ENCODE data around the gene RGCC.

Gene RGCC

DNA sequence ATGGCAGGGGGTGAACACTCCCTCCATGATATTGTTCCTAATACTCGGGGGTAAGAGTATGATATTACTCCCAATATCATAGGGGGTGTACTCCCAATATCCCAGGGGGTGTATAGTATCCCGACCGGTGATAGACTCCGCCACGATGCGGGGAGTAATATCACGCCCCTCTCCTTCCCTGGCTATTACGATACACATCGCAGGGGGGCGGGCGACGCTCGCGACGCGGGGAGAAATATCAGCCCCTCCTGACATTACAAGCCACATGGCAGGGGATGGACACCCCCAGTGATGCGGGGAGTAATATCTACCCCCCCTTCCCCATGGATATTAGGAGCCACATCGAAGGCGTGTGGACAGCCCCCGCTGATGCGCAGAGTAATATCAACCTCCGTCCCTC lies 3.2 kb upstream of the RGCC start:
- DNase-seq = no peak

DNA sequence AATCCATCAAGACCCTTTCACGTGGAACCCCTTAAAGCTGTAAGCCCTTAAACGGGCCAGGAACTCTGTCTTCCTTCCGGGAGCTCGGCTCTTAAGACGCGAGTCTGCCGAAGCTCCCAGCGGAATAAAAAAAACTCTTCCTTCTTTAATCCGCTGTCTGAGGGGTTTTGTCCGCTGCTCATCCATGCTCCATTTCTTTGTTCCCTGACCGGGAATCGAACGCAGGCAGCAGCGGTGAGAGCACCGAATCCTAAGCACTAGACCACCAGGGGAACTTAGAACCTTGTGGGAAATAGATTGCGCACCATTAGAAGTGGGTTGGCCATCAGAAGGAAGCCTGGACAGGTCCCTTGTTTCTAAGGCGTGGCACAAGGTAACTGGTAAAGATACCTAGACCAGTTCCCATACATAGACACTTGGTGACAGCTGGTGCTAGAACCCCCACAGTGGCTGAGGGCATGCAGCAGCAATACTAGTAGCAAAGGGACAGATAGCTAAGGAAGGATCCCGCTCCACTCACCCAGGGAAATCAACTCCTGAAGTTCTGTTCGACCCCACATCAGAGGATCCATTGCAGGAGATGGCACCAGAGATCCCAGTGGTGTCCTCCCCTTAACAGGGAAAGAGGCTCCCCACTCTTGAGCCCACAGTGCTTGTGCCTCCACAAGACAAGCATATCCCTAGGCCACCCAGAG lies 1.5 kb upstream of the RGCC start:
- DNase-seq = no peak

DNA sequence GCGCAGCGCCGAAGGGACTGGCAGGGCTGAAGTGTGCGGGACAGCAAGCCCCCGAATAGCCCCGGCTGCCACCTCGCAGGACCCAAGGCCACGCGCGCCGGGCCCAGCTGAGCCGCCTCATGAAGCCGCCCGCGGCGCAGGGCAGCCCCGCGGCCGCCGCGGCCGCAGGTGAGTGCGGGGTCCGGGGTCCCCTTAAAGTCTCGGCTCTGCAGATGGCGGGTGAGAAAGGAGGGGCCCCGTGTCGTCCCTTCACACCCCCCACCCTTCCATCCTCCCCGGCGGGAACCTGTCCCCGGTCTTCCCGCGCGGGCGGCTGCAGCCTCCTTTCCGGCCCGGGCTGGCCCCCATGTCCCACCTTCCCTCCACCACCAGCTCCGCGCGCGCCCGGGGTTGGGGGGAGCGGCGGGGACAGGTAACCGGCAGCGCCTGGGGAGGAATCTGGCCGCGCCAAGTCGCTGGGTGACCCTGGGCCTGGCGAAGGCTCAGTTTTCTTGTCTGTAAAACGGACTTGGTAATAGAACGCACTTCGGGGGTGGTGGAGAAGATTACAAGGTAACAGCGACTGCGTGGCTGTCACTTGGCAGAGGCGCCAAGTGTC lies 338 bp downstream of the RGCC start:
- DNase-seq = peak; percentile 33

DNA sequence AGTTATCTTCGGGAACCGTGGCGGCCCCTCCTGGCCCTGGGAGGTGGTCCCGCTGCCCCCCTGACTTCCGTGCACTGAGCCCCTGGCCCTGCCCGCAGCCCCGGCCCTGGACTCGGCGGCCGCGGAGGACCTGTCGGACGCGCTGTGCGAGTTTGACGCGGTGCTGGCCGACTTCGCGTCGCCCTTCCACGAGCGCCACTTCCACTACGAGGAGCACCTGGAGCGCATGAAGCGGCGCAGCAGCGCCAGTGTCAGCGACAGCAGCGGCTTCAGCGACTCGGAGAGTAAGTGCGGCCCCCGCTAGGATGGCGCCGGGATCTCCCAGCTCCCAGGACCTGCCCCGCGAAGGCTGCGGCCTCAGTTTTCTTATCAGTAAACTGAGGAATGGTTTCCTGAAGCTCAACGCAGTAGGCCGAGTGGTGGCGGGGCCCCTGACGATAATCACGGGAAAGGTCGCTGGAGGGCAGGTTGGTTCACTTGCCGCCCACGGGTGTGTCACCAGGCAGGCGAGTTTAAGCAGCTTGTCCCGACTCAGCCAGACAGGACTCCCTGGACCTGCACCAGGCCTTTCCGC lies 924 bp downstream of the RGCC start:
- peak; percentile 22 for DNase-seq

DNA sequence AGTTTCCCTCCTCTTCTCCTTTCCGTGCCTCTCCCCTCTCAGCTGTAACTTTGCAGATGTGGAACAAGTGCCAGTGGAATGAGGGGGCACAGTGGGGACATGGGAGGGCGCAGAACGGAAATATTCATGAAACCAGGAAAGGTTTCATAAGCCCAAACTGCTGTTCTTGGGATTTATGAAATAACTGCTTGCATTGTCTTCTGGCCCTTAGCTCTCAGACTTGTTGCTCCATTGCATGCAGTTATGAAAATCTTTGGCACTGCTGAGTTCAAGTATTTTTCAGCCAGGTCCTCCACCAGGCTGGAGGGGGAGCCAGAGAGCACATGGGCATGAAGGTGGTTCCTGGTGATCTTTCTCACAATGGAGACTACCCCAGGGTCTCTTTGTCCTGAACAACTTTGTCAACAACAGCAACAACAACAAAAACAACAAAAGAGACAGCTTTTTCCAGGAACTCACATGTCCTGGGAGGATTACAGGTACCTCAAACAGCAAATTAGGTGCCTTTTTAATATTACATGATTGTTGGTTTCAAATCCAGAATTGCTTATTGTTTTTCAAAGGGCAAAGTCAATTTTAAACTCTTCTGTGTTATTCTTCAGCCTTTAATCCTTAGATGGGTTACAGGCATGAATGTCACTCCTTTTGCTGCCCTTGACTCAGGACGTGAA lies 1.5 kb downstream of the RGCC start:
- no peak for DNase-seq

DNA sequence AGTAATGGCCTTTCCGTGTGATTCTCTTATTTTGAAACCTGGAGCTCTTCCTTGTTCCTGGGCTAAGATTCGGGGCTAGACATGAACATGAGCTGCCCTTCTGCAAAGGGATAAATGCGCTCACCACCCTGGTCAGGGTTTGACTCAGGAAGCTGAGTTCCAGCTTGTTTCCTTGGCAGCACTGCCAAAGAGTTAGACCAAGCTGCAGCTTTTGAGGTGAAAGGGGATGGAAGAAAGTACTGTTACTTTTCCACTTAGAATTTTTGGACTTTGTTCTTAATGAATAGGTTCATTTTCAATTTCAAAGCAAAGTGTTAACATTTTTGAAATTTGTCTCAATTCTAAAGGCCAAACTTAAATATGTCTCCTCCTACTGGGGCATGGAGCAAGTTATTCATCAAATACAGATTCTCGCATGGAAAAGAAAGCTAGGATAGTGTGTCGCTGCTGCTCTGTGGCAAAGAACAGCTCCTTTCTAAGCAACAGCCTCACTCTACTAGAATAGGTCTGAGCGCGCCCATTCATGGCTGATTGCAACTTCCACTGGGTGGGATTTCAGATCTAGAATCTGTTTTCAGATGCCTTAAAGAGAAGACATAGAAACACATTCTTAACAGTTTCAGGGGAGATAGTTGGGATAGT lies 2.2 kb downstream of the RGCC start:
- DNase-seq = no peak

DNA sequence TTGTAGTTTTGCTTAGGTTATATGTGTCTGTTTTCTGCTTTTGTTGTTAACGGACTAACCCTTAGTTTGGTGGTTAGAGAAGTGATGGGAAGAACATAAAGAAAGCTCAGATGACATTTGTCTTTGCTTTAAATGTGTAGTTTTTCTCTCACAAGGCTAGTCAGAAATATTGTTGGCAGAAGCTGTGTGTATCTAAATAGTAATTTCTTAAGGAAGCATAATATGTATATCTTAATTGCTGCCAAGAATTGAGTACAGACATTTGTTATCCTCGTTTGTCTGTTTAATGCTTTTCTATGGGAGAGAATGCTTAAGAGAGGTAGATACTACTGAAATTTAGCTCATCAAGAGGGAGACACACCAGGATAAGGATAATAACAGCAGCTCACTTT lies 2.7 kb downstream of the RGCC start:
- no peak for DNase-seq

DNA sequence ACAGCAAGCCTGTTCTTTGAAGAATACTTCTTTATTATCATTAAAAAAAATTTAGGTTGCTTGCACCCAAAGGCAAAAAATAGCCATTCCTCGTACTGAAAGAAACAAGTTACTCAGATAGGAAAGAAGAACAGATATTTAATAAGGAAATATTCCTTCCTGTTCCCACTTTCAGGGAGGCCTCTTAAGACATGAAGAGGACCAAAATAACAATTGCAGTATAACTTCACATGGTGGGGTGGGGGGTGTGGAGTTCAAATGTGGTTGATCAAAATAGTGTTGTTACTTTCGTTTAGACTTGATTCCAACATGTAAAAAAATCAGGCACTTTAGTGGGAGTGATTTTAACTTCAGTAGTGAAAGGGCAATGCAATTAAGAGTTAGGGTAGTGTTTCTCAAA lies 3.6 kb downstream of the RGCC start:
- no peak for DNase-seq

DNA sequence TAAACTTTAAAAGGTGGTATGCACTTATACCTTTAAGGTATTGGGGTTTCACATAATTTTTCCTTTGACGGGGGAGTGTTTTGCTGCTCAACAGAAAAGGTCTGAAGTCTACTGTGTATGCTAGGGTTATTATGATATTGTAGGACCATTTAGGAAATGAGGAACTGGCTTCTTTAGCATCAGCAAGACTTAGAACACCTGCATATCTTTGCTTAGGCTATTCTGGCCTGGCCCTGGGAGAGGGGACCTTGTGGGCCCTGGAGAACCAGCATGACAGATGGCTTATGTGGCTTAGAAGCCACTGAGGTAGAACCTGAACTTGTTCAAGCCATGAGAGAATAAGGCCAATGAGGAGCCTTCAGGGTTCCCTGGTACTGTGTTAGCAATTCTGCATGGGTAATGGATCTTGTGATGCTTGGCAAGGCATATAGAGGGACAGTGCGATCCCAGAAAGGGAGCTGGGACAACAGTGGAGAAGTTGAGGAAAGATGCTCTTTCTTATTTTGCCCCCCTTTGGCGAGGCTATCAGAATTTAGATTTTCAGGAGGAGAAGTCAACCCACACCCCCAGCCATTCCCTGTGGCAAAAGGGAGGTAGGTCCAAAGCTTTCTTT lies 4.3 kb downstream of the RGCC start:
- DNase-seq = no peak

DNA sequence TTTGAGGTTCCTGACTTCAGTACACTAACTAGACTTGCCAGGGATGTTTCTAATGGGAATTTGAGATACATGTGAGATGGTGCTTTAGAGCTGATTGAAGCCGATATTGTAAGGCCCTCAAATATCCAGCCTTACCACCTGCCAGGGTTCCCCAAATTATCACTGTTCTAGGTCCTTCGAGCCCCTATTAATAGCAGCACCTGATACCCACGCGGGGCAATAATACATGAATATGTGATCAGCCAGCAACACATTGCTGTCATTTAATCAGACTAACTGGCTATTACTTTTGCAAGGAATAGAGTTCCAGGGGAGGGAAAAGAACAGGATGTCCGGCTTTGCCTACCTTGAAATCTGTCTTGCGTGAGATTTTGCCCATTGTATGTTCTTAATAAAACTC lies 5.1 kb downstream of the RGCC start:
- no peak for DNase-seq

DNA sequence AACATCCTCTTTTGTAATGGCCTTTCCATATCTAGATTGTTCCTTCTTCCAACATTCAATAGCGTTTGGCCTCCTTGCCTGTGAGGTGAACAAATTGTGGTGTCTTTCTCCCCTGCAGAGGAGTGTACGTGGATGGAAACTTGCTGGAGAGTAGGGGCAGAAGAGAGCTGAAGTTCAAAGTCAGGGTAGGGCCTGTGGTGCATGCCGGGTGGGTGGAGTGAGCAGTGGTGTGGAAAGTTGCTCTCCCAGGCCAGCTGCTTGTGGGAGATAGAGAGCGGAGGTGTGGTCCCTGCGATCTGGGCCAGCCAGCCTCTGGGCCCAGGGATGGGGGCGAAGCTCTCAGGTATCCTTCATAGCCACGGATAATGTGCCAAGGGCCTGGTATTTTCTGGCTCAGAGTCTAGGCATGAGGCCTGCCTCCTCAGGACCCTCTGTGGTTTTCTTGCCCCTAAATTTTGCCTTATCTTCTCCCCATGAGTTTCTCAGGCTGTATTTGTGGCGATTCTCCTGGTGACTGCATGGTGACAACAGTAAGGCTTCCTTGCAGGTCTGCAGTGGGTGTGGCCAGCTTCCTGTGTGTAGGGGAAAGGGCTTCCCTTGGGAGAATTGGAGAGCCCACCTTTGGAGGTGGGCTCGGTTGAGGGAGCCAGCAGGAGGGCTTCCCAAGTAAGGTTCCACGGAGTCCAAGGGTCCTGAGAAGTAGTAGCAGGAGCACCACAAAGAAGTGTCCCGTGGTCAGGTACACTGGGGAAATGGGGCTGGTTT lies 6.7 kb downstream of the RGCC start:
- DNase-seq = no peak

DNA sequence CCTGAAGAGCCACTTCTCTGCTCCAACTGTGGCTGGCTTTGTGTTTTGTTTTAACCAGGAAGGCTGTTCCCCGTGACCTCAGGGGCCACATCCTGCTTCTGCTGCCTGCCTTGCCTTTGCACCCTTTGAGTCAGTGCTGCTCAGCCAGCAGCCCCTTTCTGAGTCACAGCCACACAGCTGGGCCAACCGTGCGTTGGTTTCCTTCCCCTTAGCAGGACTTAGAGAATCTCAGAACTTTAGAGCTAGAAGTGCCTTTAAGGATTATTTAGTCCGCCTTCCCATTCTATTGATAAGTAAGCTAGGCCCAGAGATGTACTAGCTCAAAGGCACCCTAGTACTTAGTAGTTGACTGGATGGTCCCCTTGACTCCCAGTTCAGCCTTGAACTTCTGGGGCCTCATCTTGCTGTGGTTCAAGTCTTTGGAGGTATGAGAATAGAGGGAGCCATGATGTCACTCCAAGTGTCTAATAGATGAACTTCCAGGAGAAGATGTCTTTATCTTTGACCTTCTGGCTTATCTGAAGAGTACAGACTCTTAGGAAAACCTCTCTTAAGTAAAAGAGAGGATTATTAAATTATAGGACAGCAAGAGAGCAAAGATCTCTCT lies 8.0 kb downstream of the RGCC start:
- peak; percentile 47 for DNase-seq

DNA sequence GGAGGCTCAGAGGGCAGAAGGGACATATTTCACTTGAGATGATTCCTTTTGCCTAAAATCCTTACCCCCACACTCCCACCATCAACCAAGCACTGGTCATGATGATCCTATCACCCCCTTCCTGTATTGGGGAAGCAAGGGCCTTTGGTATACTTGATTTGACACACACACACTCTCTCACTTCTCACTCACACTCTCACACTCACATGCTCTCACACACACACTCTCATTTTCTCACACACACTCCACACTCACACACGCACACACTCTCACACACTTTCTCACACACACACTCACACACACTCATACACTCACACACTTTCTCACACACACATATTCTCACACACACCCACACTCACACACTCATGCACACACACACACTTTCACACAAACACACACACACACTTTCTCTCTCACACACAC lies 8.6 kb downstream of the RGCC start:
- no peak for DNase-seq

DNA sequence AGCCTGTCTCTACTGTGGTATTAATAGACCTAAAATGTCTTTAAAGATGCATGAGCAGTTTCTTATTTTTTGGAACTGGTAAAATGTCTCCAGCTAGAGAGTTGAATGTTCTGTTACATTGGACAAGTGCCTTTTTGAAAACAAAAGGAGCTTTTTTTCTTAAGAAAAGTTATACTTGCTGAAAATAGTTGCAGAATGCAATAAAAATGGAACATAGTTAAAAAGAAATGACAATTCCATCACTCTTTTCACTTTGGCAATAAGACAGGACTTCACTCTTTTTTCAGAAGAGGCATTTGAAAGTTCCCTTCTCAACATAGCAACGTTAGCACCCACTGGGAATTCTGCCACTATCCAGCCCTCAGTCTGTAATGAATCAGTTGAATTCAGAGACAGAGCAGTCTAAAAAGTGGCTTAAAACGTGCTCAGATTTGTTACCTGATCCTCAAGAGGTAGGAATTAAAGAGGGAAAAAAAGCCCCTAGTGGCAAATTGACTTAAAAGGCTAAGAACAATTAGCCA lies 10.1 kb downstream of the RGCC start:
- no peak for DNase-seq

DNA sequence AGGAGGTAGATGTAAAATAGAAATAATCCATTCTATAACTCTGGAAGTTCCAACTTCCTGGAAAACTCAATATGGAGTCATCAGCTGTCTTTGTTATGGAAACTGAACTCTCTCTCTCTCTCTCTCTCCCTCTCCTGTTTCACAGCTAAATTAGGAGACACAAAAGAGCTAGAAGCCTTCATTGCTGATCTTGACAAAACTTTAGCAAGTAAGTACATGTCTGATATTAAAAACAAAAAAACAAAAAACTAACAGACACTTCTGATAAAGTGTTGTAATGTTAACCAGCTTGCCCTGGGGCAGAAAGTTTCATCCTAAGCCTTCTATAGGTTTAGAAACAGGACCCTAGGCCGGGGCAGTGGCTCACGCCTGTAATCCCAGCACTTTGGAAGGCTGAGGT lies 11.3 kb downstream of the RGCC start:
- no peak for DNase-seq

DNA sequence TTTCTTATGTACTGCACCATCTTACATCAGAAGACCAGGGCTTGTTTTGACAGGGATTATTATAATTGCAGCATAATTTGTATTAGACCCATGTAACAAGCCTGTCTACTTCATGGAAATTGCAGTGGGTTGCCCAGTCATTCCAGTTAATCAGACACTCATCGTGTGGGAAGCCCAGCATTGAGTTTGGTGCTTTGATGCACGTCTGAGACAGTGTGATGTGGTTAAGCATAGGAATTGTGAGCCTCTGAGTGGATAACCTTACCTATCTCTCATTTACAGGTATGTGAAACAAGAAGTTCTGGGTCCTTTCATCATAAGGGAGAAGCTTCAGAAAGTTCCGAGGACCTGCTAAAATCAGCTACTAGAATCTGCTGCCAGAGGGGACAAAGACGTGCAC lies 12.8 kb downstream of the RGCC start:
- no peak for DNase-seq

DNA sequence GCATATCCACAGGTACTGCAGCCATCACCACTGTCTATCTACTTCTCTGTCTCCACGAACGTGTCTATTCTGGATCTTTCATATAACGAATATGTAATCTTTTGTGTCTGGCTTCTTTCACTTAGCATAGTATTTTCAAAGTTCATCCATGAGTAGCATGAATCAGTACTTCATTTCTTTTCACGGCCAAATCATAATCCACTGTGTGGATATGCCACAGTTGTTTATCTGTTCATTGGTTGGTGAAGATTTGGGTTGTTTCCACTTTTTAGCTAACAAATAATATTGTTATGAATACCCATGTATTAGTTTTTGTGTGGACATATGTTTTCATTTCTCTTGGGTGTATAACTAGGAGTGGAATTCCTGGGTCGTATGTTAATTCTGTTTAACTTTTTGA lies 14.4 kb downstream of the RGCC start:
- DNase-seq = no peak

DNA sequence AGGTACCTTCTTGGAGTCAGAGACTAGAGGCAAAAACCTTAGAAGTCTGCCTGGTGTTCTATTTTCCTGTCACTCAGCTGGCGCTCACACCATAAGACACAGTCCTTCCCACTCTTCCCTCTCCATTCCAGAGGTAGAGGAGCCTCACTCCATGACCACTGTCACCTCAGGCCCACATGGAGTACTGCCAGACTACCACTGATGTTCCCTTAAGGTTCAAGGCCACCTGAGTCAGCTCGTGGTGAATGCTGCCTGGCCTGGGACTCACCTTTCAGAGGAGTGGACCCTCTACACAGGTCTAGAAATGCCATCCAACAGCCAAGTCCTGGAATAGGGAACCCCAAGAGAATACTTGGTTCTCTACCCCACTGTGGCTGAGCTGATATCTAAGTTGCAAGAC lies 29.9 kb downstream of the RGCC start:
- no peak for DNase-seq

DNA sequence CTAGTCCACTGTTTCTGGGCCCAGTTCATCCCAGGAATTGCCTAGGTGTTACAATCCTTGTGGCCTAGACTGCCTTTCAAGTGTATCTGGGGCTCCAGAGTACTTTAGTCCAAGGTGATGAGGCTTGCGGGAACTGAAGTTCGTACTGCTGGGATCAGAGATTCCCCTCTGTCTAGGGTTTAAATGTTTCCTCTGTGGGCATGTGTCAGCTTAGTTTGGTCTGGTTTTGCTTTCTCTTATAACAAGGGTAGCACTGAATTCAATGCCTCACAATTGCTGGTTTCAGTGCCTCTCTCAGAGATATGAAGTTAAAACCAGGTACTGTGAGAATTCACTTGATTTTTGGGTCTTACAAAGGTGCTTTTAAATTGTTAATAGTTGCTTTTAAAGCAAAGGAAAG lies 30.8 kb downstream of the RGCC start:
- no peak for DNase-seq

DNA sequence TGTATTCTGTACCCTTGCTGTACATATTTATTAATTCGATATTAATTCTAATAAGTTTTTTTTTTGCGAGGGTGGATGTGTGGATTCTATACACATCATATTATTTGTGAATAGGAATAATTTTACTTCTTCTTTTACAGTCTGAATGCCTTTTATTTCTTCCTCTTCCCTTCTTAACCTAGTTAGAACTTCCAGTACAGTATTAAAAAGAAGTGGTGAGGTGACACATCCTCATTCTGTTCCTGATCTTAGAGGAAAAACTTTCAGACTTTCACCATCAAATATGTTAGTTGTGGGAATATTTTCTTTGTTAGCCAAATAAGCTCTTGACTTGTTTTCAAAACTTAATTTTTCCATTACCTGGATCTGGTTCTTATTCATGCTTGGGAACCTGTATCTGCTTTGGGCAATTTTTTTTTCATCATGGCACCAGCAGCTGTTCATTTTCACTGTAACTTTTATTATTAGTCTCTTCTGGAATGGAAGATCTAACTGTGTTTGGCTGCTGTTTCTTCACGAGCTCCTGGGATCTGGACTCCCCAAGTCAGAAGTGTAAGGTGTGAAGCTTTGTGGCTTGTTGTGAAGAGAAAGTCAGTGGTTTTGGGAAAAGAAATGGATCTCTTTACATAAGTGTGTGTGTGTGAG lies 33.1 kb downstream of the RGCC start:
- DNase-seq = no peak

DNA sequence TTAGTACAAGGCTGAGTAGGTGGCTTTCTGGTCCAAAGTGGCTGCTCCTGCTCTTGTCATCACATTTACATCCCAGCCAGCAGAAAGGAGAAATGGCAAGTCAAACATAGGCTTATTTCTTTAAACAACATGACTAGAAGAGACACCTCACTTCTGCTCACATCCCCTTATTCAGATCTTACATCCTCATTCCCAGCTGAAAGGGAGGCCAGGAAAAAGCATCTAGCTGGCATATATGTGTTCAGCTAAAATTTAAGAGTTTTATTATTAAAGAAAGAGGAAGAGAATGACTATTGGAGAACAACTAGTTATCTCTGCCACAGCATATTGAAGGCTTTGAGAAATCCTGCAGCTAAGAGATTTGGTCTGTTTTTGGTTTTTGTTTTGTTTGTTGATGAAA lies 34.1 kb downstream of the RGCC start:
- DNase-seq = no peak
